Measurements from ENCODE around the gene CNN2. TPM values are rescaled to one million over a fixed set of nuclear protein-coding genes. Genes with fewer than 3 reads are reported as not detected.

CNN2 gene
- polyA plus RNA-seq, 3 donors, result 69.9 to 213 (median 144) TPM

GRCh38 chr19:1069009-1069779 is 42.8 kb downstream of the CNN2 start:
- Mint-ChIP-seq H3K4me1 (peaks cover 68% of the 10 kb centered on the region), H3K36me3 (peaks cover 30 to 54% of the 10 kb centered on the region in 2 donors), H3K9me3 (no peaks in the 10 kb centered on the region), H3K4me3 (peak overlapping the region; percentile 90), H3K27ac (peak overlapping the region; percentile 92 to 98 (median 92)), H3K27me3 (ENCODE audit: low read depth in 3 of 3) (peaks cover 0 to 3% (median 1%) of the 10 kb centered on the region in 3 donors)
- Histone ChIP-seq H3K79me2 (ENCODE audit: insufficient read depth, low read length) (peaks cover 78% of the 10 kb centered on the region), H3K4me3 (replicated peaks in 1 of 3; ENCODE audit: low read depth in 2 of 3, low read length in 3 of 3) (peak overlapping the region; percentile 93 to 100 (median 98)), H3K9ac (ENCODE audit: insufficient read depth, low read length, poor library complexity, severe bottlenecking) (peak overlapping the region; percentile 97), H3K36me3 (replicated peaks in 1 of 2; ENCODE audit: control insufficient read depth in 1 of 2, insufficient read depth in 2 of 2, low read length in 2 of 2) (peaks cover 38 to 39% of the 10 kb centered on the region in 2 donors), H3K27ac (ENCODE audit: low read depth in 1 of 2, low read length in 2 of 2) (peak overlapping the region; percentile 79 to 93), H3K4me1 (ENCODE audit: control insufficient read depth in 1 of 2, insufficient read depth in 2 of 2, low read length in 2 of 2) (peaks cover 73 to 89% of the 10 kb centered on the region in 2 donors), H2AFZ (ENCODE audit: insufficient read depth, low read depth, low read length, poor library complexity, severe bottlenecking) (no peak overlapping the region), H3K9me3 (replicated peaks in 1 of 2; ENCODE audit: control insufficient read depth in 1 of 2, insufficient read depth in 1 of 2, low read length in 2 of 2) (no peaks in the 10 kb centered on the region), H4K20me1 (ENCODE audit: insufficient read depth, low read length) (peaks cover 76% of the 10 kb centered on the region), H3K4me2 (replicated peaks; ENCODE audit: extremely low read depth, low read length, poor library complexity, severe bottlenecking) (peak overlapping the region; percentile 99), H3K27me3 (ENCODE audit: control insufficient read depth in 2 of 2, insufficient read depth in 2 of 2, low read length in 2 of 2) (no peaks in the 10 kb centered on the region)
- WGBS (ENCODE audit: insufficient coverage), result 5% methylated on average over 20 of the region's 25 CpGs
- intact Hi-C loops (cut with micrococcal nuclease), result loop anchor here (1.0 to 5.0 kb wide), 3 partner anchors 8 to 47 kb away; partner anchors contain the start of genes GPX4 (in 2 of the 2), RNU6-2 (in 1 of the 2) and TMEM259 (in 1 of the 2)
- DNase-seq, result peak; percentile 94 to 95 (median 95)
- no peak for TF ChIP-seq CTCF (IDR thresholded peaks at IDR 0.05)

GRCh38 chr19:1070576-1070930 is 44.1 kb downstream of the CNN2 start:
- Histone ChIP-seq H3K27ac (ENCODE audit: low read depth in 1 of 2, low read length in 2 of 2) (no peak overlapping the region), H3K4me3 (replicated peaks in 1 of 3; ENCODE audit: low read depth in 2 of 3, low read length in 3 of 3) (no peak overlapping the region), H3K9ac (ENCODE audit: insufficient read depth, low read length, poor library complexity, severe bottlenecking) (no peak overlapping the region), H3K4me1 (ENCODE audit: control insufficient read depth in 1 of 2, insufficient read depth in 2 of 2, low read length in 2 of 2) (peaks cover 70 to 88% of the 10 kb centered on the region in 2 donors), H3K79me2 (ENCODE audit: insufficient read depth, low read length) (peaks cover 88% of the 10 kb centered on the region), H4K20me1 (ENCODE audit: insufficient read depth, low read length) (peaks cover 82% of the 10 kb centered on the region), H3K4me2 (replicated peaks; ENCODE audit: extremely low read depth, low read length, poor library complexity, severe bottlenecking) (no peak overlapping the region), H3K36me3 (replicated peaks in 1 of 2; ENCODE audit: control insufficient read depth in 1 of 2, insufficient read depth in 2 of 2, low read length in 2 of 2) (peaks cover 43 to 47% of the 10 kb centered on the region in 2 donors), H3K27me3 (ENCODE audit: control insufficient read depth in 2 of 2, insufficient read depth in 2 of 2, low read length in 2 of 2) (no peaks in the 10 kb centered on the region), H3K9me3 (replicated peaks in 1 of 2; ENCODE audit: control insufficient read depth in 1 of 2, insufficient read depth in 1 of 2, low read length in 2 of 2) (no peaks in the 10 kb centered on the region), H2AFZ (ENCODE audit: insufficient read depth, low read depth, low read length, poor library complexity, severe bottlenecking) (no peak overlapping the region)
- no peak overlapping the region for H3K27ac Mint-ChIP-seq
- intact Hi-C loops (cut with micrococcal nuclease), result loop anchor here in 1 of 2 donors (5.0 kb wide), 1 partner anchor 33 kb away; no protein-coding TSS in a partner anchor
- no peaks in the 10 kb centered on the region for H3K9me3 Mint-ChIP-seq
- TF ChIP-seq CTCF (IDR thresholded peaks at IDR 0.05), result no peak
- DNase-seq, result no peak
- 92% methylated on average over 20 of the region's 21 CpGs for WGBS (ENCODE audit: insufficient coverage)
- peaks cover 0 to 1% (median 1%) of the 10 kb centered on the region in 3 donors for H3K27me3 Mint-ChIP-seq (ENCODE audit: low read depth in 3 of 3)
- H3K36me3 Mint-ChIP-seq, result peaks cover 32 to 57% of the 10 kb centered on the region in 2 donors
- H3K4me1 Mint-ChIP-seq, result peaks cover 61% of the 10 kb centered on the region
- H3K4me3 Mint-ChIP-seq, result no peak overlapping the region

Data from CD14-positive monocyte (primary cell).